ENCODE measurements around the gene GRIN3B.

GRIN3B gene

GRCh38 chr19:1012334-1012733 is 12.1 kb downstream of the GRIN3B start:
- DNase-seq (ENCODE audit: low spot score in 2 of 2) (no peak), ATAC-seq (ENCODE audit: low read depth) (no peak)
- no peak overlapping the region for H3K27ac Mint-ChIP-seq
- peaks cover 4% of the 10 kb centered on the region for H3K36me3 Mint-ChIP-seq
- peaks cover 12% of the 10 kb centered on the region for H3K4me1 Mint-ChIP-seq
- H3K27me3 Mint-ChIP-seq, result no peaks in the 10 kb centered on the region
- no peak overlapping the region for H3K4me3 Mint-ChIP-seq
- H3K9me3 Mint-ChIP-seq, result no peaks in the 10 kb centered on the region

GRCh38 chr19:1013218-1013617 is 13.0 kb downstream of the GRIN3B start:
- peaks cover 19% of the 10 kb centered on the region for H3K4me1 Mint-ChIP-seq
- H3K36me3 Mint-ChIP-seq, result peaks cover 4% of the 10 kb centered on the region
- no peak overlapping the region for H3K27ac Mint-ChIP-seq
- H3K9me3 Mint-ChIP-seq, result no peaks in the 10 kb centered on the region
- ATAC-seq (ENCODE audit: low read depth) (no peak), DNase-seq (ENCODE audit: low spot score in 2 of 2) (no peak)
- H3K4me3 Mint-ChIP-seq, result no peak overlapping the region
- no peaks in the 10 kb centered on the region for H3K27me3 Mint-ChIP-seq

GRCh38 chr19:1014161-1015060 is 14.2 kb downstream of the GRIN3B start:
- H3K4me3 Mint-ChIP-seq, result no peak overlapping the region
- DNase-seq (ENCODE audit: low spot score in 2 of 2), result no peak
- H3K4me1 Mint-ChIP-seq, result peaks cover 21% of the 10 kb centered on the region
- ATAC-seq (ENCODE audit: low read depth), result no peak
- H3K27ac Mint-ChIP-seq, result no peak overlapping the region
- H3K9me3 Mint-ChIP-seq, result no peaks in the 10 kb centered on the region
- H3K27me3 Mint-ChIP-seq, result no peaks in the 10 kb centered on the region
- peaks cover 4% of the 10 kb centered on the region for H3K36me3 Mint-ChIP-seq

GRCh38 chr19:1015061-1015781 is 15.0 kb downstream of the GRIN3B start:
- H3K36me3 Mint-ChIP-seq, result peaks cover 4% of the 10 kb centered on the region
- no peaks in the 10 kb centered on the region for H3K27me3 Mint-ChIP-seq
- no peaks in the 10 kb centered on the region for H3K9me3 Mint-ChIP-seq
- ATAC-seq (ENCODE audit: low read depth), result no peak
- DNase-seq (ENCODE audit: low spot score in 2 of 2), result no peak
- H3K27ac Mint-ChIP-seq, result no peak overlapping the region
- H3K4me1 Mint-ChIP-seq, result peaks cover 24% of the 10 kb centered on the region
- H3K4me3 Mint-ChIP-seq, result no peak overlapping the region

GRCh38 chr19:1015782-1016646 is 15.8 kb downstream of the GRIN3B start:
- H3K27ac Mint-ChIP-seq, result no peak overlapping the region
- H3K27me3 Mint-ChIP-seq, result no peaks in the 10 kb centered on the region
- H3K36me3 Mint-ChIP-seq, result peaks cover 4% of the 10 kb centered on the region
- H3K9me3 Mint-ChIP-seq, result no peaks in the 10 kb centered on the region
- peaks cover 24% of the 10 kb centered on the region for H3K4me1 Mint-ChIP-seq
- ATAC-seq (ENCODE audit: low read depth) (no peak), DNase-seq (ENCODE audit: low spot score in 2 of 2) (no peak)
- H3K4me3 Mint-ChIP-seq, result peak overlapping the region; percentile 80

GRCh38 chr19:1016647-1017114 is 16.5 kb downstream of the GRIN3B start:
- Mint-ChIP-seq H3K9me3 (no peaks in the 10 kb centered on the region), H3K27me3 (no peaks in the 10 kb centered on the region), H3K4me1 (peaks cover 30% of the 10 kb centered on the region), H3K4me3 (peak overlapping the region; percentile 80), H3K27ac (peak overlapping the region; percentile 84), H3K36me3 (peaks cover 3% of the 10 kb centered on the region)
- DNase-seq (ENCODE audit: low spot score in 2 of 2), result no peak
- ATAC-seq (ENCODE audit: low read depth), result no peak

GRCh38 chr19:1017115-1017905 is 17.1 kb downstream of the GRIN3B start:
- Mint-ChIP-seq H3K27ac (peak overlapping the region; percentile 84), H3K36me3 (peaks cover 3% of the 10 kb centered on the region)
- no peak for ATAC-seq (ENCODE audit: low read depth)

GRCh38 chr19:1017906-1018305 is 17.7 kb downstream of the GRIN3B start:
- H3K4me3 Mint-ChIP-seq, result peak overlapping the region; percentile 80

More at GRCh38 chr19:1017115-1017905, 17.1 kb downstream of the GRIN3B start:
- no peak for DNase-seq (ENCODE audit: low spot score in 2 of 2)
- peak overlapping the region; percentile 80 for H3K4me3 Mint-ChIP-seq
- H3K4me1 Mint-ChIP-seq, result peaks cover 30% of the 10 kb centered on the region
- H3K27me3 Mint-ChIP-seq, result no peaks in the 10 kb centered on the region
- H3K9me3 Mint-ChIP-seq, result no peaks in the 10 kb centered on the region

GRCh38 chr19:1018393-1018792 is 18.2 kb downstream of the GRIN3B start:
- Mint-ChIP-seq H3K9me3 (no peaks in the 10 kb centered on the region), H3K4me3 (peak overlapping the region; percentile 96), H3K36me3 (peaks cover 3% of the 10 kb centered on the region), H3K4me1 (peaks cover 30% of the 10 kb centered on the region), H3K27ac (peak overlapping the region; percentile 84), H3K27me3 (no peaks in the 10 kb centered on the region)
- ATAC-seq (ENCODE audit: low read depth), result no peak
- no peak for DNase-seq (ENCODE audit: low spot score in 2 of 2)

More at GRCh38 chr19:1017906-1018305, 17.7 kb downstream of the GRIN3B start:
- H3K27ac Mint-ChIP-seq, result peak overlapping the region; percentile 84
- H3K36me3 Mint-ChIP-seq, result peaks cover 3% of the 10 kb centered on the region
- no peak for DNase-seq (ENCODE audit: low spot score in 2 of 2)
- H3K4me1 Mint-ChIP-seq, result peaks cover 30% of the 10 kb centered on the region
- no peaks in the 10 kb centered on the region for H3K27me3 Mint-ChIP-seq
- no peak for ATAC-seq (ENCODE audit: low read depth)
- H3K9me3 Mint-ChIP-seq, result no peaks in the 10 kb centered on the region

- ATAC-seq (ENCODE audit: low read depth) (no peak), DNase-seq (ENCODE audit: low spot score in 2 of 2) (no peak)
- peak overlapping the region; percentile 96 for H3K4me3 Mint-ChIP-seq
- peaks cover 30% of the 10 kb centered on the region for H3K4me1 Mint-ChIP-seq
- peak overlapping the region; percentile 68 for H3K27ac Mint-ChIP-seq
- peaks cover 3% of the 10 kb centered on the region for H3K36me3 Mint-ChIP-seq
- H3K27me3 Mint-ChIP-seq, result no peaks in the 10 kb centered on the region
- no peaks in the 10 kb centered on the region for H3K9me3 Mint-ChIP-seq
Measured at GRCh38 chr19:1018932-1019615, 18.9 kb downstream of the GRIN3B start.

GRCh38 chr19:1019616-1019961 is 19.4 kb downstream of the GRIN3B start:
- Mint-ChIP-seq H3K27me3 (no peaks in the 10 kb centered on the region), H3K4me1 (peaks cover 30% of the 10 kb centered on the region), H3K4me3 (peak overlapping the region; percentile 96), H3K36me3 (peaks cover 3% of the 10 kb centered on the region), H3K9me3 (no peaks in the 10 kb centered on the region), H3K27ac (peak overlapping the region; percentile 100)
- no peak for ATAC-seq (ENCODE audit: low read depth)
- DNase-seq (ENCODE audit: low spot score in 2 of 2), result no peak

- Mint-ChIP-seq H3K27ac (peak overlapping the region; percentile 100), H3K4me1 (peaks cover 32% of the 10 kb centered on the region), H3K27me3 (no peaks in the 10 kb centered on the region), H3K4me3 (peak overlapping the region; percentile 96), H3K9me3 (no peaks in the 10 kb centered on the region), H3K36me3 (peaks cover 3% of the 10 kb centered on the region)
- DNase-seq (ENCODE audit: low spot score in 2 of 2) (no peak), ATAC-seq (ENCODE audit: low read depth) (no peak)
Measured at GRCh38 chr19:1019980-1020867, 20.0 kb downstream of the GRIN3B start.

Measured in memory B cell (primary cell).